ENCODE data around the gene MEX3B.
"Not testable (repeated sequence)": the region's sequence is repeated elsewhere in the genome, so short reads cannot be mapped to it uniquely, and the experiment has no call there.

The MEX3B gene

GRCh38 chr15:82047453-82048400, 1.9 kb upstream of the MEX3B start:
- DNase-seq: no peak

- peak; percentile 94 for DNase-seq
Measured at GRCh38 chr15:82046666-82047452, 1.0 kb upstream of the MEX3B start.

DNA sequence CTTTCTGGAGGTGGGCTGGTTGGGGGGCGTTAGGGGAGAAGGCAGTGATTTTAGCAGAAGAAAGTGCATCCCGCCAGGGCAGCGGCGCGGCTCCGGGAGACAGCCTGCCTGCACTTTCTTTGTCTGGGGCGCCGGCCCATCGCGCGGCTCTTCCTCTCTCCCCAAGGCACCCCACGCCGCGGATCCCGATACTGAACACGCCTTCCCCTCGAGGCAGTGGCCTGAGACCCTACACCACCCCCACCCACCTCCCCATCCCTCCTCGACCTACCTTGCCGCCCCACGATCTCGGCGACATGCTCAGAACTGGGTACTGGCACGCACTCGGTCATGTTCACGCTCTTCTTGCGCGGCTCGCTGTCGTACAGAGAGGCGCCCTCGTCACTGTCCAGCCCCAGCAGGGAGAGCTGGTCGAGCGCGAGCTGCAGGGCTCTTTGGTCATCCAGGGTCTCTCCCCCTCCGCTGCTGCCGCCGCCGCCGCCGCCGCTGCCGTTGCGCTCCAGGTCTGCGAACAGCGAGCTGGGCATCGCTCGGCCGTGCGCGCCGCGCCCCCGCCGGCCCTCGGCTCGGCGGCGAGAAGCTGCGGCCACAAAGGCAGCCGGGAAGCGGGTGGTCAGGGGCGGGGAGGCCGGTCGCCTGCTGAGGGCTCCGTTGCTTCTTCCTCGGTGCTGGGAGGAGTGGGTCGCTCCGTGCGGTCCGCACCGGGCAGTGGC, 483 bp downstream of the MEX3B start:
- DNase-seq: no peak

GRCh38 chr15:82044373-82045178, 1.2 kb downstream of the MEX3B start:
- peak; percentile 23 for DNase-seq

DNA sequence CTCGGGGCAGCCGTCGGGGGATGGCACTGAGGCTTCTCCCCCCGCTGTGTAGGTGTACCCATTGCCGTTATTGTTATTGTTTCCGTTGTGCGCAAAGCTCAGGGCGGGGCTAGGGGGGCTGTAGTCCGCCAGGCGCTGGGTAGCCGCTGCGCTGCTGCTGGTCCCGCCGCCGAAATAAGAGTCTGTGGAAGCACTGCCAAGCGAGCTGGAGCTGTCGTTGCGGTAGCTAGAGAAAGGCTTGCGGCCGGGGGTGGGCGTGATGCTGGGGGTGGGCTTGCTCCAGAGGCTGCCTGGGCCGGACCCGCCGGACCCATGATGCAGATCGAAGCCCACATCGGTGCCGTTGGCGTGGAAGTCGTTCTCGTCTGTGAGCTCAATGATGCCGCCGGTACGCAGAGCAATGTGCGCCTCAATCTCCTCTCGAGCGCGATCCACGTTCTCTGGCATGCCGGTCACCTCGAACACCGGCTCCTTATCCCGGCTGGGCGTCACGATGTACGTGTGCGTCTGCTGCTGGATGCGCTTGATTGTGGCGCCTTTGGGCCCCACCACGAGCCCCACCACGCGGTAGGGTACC, 1.9 kb downstream of the MEX3B start:
- DNase-seq: no peak

DNA sequence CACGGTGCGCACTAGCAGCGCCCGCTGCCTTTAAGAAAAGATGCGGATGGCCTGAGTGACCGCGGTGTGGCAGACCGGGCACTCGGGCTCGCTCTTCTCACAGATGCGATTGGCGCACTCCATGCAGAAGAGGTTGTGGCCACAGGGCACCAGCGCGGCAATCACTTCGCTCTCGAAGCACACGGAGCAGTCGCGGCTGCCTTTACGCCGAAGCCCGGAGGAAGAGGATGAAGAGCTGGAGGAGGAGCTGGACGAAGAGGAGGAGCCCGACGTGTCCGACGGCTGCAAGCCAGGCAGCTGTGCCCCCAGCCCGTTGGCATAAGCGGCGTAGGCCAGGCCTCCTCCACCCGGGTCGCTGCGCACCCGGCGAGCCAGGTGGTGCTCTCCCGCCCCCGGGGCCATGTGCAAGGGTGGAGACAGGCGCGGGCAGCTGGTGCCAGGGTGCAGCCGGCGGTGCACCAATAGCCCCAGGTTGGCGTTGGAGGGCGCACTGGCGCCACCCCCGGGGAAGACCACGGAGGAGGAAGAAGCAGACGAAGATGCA, 2.6 kb downstream of the MEX3B start:
- DNase-seq: no peak

DNA sequence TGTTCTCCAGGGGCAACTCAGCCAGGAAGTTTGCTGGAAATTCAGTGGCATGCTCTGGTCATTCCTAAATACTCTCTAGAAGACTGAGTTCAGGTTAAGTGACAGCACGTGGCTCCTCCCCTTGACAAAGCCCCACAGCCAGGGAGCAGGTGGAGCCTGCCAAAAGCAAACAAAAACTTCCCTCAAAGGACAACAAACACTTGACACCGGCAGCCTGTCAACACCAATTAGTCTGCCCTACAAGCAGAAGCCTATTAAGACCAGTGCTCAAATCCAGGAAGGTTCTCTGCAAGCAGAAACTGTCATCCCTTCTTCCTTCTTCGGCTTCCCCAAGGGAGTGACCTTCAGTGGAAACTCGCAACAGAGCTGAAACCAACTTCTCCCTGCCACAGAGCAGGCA, 5.0 kb downstream of the MEX3B start:
- DNase-seq: peak; percentile 43

DNA sequence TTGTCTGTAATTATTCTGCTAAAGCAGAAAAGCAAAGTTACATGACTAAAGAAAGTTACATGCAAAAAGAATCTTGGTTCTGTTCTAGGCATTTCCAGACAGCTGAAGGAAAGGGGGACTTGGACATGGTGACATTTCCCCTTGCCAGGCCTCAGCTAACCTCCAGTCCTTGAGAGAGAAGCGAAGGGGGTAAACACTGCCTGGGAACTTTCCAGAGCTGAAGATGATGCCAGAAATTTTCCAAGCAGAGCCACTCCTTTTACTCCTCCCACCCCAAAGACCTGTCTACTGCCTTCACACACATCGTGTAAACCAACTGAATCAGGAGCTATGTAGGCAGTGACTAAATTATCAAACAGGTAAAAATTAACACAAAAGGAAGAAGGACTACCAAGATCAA, 5.4 kb downstream of the MEX3B start:
- no peak for DNase-seq

DNA sequence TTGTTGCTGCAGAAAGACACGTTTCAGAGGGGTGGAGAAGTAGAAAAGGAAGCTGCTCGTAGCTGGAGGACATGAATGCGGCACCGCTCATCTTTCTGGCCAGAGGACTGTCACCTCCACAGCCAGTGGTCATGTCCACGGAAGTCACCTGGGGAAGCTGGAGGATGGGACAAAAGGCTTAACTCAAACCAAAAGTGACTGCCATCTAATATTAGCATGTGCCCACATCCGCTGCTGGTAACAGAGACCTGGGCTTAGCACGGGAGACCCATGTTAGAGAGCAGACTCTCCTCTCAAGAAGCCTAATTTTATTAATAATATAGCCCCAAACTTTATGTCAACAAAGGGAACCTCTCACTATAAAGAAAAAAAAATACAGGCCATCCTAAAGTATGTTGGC, 5.9 kb downstream of the MEX3B start:
- DNase-seq: no peak

- DNase-seq: no peak
Measured at GRCh38 chr15:82036461-82036860, 9.4 kb downstream of the MEX3B start.

GRCh38 chr15:82031871-82032270, 13.9 kb downstream of the MEX3B start:
- DNase-seq: no peak

- no peak for DNase-seq
Measured at GRCh38 chr15:82030176-82030575, 15.6 kb downstream of the MEX3B start.

- not testable (repeated sequence) for DNase-seq
Measured at GRCh38 chr15:82028163-82028562, 17.7 kb downstream of the MEX3B start.

GRCh38 chr15:82021992-82022391, 23.8 kb downstream of the MEX3B start:
- peak; percentile 62 for DNase-seq

DNA sequence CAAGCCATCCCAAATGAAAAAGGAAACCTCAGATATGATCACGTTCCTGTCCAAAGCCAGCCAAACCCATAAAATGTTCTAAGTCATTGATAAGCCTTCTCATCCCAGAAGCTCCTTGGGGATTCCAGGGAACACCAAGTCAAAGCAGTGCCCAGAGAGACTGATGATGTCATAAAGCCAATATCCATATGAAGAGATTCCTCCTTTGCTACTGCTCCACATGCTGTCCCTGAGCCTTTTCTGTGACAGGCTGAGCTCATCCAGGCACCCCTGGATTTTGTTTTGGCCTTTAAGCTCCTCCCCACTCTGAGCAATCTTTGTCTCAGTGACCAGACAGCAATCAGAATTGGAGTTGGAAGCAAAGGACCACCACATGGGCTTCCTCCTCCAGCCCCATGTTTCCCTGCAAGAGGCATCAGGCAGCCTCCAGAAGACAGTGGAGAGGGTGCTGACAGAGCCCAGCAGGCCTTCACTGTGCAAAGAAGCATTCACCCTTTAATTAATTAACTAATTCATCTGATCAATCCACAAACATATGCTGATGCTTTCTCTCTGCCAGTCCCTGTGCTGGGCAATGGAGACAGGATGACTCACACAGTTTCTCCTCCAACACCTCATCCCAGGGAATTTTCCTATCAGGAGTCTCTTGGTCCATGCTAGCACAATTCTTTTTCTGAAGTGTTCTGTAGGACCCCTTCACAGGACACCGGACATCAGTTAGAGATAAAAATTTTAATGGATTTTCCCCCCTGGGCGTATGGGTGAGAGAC, 25.0 kb downstream of the MEX3B start:
- no peak for DNase-seq

DNA sequence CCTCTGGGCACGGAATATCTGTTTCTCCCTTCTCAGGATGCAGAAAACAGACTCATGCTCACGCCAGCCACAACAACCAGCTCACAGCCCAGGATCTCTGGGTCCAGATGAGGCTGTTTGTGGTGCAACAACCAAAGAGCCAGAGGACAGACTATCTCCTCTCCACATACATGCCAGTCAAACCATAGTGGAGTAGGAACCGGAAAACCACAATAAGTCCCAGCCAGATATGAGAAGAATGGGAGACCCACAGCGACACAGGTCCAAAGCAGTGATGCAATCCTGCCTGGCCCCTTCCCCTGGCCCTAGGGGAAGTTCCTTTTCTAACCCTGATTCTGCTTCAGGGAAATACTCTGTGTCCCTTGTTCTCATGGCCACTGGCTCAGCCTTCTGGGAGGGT, 27.6 kb downstream of the MEX3B start:
- DNase-seq: no peak

DNA sequence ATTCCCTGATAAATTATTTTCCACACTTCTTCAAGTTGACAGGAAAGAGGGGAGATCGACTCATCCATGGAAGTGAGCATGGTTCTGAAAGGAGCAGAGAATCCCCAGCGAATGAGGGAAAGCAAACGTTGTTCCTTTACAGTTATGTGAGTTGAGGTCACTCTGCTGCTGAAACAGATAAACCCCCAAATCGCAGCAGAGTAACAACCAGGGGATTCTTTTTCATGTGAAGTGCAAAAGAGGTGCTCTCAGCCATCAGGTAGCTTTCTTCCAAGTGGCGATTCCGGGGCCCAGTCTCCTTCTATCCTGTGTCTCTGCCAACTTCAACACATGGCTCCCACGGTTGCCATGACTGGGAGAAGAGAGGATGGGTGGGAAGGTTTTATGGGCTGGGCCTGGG, 28.2 kb downstream of the MEX3B start:
- no peak for DNase-seq

DNA sequence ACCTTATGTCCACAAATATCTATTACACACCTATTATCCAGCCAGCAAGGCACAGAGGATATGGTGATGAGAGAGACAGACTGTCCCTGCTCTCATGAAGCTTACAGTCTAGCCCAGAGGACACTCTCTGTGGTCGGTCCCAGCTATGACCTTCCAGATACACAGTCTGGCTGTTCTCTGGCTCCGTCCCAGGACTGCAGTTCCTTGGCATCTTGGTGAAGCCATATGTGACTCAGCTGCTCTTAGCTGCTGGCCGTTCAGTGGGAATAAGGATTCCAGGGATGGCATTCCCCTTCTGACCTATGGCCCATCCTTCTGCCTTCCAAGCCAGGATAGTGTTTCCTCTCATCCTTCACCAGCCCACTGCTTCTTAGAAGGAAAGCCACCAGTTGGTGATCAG, 30.8 kb downstream of the MEX3B start:
- DNase-seq: no peak

DNA sequence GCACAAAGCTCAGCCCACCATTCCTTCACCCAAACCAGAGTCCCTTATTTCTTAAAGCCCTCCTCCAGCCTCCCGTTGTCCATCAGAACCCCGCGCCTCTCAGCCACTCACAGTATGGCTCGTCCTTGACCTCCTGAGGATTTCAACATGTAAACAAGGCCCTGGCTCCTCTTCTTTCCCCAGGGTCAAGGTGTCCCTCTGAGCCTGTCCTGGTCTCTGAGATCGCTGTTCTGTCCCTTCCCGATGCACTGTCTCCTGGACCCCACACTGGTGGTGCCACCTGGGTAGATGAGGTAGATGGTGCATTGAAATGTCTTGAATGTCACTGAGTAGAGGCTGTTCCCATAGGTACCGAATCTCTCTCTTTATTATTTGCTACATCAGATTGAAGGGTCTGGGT, 32.9 kb downstream of the MEX3B start:
- DNase-seq: no peak

DNA sequence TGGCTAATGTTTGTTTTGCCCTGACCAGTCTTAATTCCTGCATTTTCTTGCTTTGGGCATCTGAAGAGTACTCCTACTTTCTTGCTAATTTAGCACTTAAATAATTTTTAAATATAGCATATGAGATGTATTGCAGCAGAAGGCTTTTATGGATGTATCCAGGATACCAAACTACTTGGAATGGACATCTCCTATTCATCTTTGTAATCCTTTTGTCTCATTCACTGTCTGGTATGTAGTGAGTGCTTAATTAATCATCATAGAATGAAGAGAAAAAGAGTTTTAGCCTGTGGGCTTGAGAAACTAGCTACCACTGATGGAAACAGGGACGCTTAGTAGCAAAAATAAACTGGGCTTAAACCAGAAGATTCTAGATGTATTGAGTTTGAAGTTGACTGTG, 40.6 kb downstream of the MEX3B start:
- no peak for DNase-seq

DNA sequence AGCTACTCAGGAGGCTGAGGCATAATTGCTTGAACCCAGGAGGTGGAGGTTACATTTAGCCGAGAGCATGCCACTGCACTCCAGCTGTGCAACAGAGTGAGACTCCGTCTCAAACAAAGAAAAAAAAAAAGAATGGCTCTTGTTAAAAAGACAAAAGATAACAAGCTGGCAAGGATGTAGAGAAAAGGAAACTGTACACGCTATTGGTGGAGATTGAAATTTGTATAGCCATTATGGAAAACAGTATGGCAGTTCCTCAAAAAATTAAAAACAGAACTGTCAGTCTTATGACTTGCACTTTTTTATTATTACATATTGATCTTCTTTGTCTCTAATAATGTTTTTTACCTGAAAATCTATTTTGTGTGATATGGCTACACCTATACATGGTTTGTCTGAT, 41.9 kb downstream of the MEX3B start:
- no peak for DNase-seq

All from NCI-H1436 (cell line).